Choroid plexus epithelial cell (primary cell): Measurements from ENCODE around the gene NR4A3.

ENCODE experiments used
- DNase-seq: peaks from one replicate; pipeline ENCODE4 v3.0.0-alpha.2; 2010; ENCODE audit warnings: low read depth
- H3K4me3 ChIP-seq: 2 replicates; pipeline ENCODE4 v1.5.1; 2011; ENCODE audit warnings: low read depth, mild to moderate bottlenecking, control low read depth, low read length, moderate library complexity
- TF ChIP-seq, protein P1 (sequence below): conservative IDR thresholded peaks from 2 replicates; pipeline ENCODE4 v1.5.1; 2011; ENCODE audit warnings: low read depth, mild to moderate bottlenecking, control low read depth, inconsistent platforms, low read length, moderate library complexity

NR4A3 gene

DNA sequence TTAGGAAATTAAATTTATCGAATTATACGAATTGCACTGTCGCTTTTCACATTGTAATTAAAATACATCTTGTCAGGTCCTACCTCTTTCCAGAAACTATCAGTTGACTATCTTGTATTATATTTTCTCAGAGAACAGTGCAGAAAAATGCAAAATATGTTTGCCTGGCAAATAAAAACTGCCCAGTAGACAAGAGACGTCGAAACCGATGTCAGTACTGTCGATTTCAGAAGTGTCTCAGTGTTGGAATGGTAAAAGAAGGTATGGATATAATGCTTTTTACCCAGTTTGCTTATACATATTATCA is 10.8 kb downstream of the NR4A3 start:
- no peak overlapping the region for H3K4me3 ChIP-seq
- TF ChIP-seq, protein P1, sequence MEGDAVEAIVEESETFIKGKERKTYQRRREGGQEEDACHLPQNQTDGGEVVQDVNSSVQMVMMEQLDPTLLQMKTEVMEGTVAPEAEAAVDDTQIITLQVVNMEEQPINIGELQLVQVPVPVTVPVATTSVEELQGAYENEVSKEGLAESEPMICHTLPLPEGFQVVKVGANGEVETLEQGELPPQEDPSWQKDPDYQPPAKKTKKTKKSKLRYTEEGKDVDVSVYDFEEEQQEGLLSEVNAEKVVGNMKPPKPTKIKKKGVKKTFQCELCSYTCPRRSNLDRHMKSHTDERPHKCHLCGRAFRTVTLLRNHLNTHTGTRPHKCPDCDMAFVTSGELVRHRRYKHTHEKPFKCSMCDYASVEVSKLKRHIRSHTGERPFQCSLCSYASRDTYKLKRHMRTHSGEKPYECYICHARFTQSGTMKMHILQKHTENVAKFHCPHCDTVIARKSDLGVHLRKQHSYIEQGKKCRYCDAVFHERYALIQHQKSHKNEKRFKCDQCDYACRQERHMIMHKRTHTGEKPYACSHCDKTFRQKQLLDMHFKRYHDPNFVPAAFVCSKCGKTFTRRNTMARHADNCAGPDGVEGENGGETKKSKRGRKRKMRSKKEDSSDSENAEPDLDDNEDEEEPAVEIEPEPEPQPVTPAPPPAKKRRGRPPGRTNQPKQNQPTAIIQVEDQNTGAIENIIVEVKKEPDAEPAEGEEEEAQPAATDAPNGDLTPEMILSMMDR: no peak
- no peak for DNase-seq

DNA sequence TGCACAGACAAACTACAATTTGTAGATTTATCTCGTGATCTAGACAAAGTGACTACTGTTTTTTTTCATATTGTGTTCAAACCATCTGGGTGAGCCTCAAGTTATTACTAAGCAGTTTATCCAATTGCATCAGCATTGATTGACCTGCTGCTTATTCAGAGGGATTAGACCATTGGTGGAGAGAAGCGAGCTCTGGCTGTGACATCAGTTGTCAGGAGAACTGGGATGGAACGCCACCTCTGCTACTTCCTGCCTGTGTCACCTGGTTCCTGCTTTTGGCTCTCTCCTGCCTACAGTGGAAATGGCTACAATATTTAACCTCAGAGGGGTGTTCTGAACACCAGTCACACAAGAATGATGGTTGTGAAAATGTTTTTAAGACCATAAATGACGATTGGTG is 12.1 kb downstream of the NR4A3 start:
- TF ChIP-seq, protein P1: no peak
- no peak for DNase-seq

DNA sequence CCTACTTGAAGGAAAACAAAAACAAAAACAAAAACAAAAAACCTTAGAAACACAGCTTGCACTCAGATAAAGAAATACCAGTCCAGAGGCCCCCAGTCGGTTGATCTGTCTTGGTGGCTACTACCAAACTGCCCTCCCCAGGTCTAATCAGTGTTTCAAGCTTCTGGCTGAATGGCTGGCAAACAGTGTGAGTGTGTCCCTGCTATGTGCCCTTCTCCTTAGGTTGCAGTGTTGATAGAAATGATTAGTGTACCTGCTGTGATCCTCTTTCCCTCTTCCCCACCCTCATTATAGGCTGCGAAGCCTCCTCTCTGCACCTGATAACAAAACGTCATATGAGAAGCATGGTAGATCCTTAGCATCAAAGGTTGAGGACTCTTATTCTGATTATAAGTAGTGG is 12.8 kb downstream of the NR4A3 start:
- no peak overlapping the region for H3K4me3 ChIP-seq
- TF ChIP-seq, protein P1: no peak
- DNase-seq: no peak

More for the DNA sequence above, 12.1 kb downstream of the NR4A3 start:
- no peak overlapping the region for H3K4me3 ChIP-seq

- no peak overlapping the region for H3K4me3 ChIP-seq
- TF ChIP-seq, protein P1: no peak
- DNase-seq: no peak
These were observed 13.5 kb downstream of the NR4A3 start for GRCh38 chr9:99835142-99835541.

DNA sequence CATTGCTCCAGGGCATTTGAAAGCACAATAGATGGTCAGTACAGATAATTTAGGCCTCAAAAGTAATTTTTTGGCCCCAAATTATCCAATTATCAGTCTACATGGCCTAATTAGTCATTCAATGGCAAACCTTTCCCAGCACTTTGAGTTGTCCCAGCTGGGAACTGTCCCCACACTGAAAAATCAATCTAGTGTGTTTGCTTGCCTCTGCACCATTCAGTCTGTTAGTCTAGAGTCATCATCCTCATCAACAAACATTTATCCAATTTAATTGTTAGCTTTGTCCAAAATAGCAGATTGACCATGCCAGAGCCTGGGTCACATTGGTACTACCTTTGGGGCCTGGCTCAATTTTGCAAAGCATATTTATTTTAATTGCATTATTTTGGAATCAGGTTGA is 13.9 kb downstream of the NR4A3 start:
- no peak for DNase-seq
- H3K4me3 ChIP-seq: no peak overlapping the region
- TF ChIP-seq, protein P1: no peak

DNA sequence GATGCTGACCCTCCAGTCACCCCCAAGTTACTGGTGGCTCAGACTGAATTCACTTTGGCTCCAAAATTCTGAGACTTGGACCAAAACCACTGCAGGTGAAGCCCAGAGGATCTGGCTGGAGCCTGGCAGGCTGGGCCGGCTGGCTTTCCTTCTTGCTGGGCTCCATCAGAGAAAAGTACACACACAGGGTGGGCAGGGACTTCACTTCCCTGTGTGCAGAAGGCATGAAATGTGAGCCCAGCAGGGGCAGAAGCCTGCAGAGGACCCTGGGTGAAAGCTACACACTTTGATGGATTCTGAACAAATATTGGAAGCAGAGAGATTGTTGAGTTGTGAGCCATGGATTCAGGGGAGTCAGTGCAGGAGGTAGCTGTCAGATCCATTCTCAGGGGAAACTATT is 18.4 kb downstream of the NR4A3 start:
- no peak for DNase-seq
- H3K4me3 ChIP-seq: no peak overlapping the region
- TF ChIP-seq, protein P1: no peak

DNA sequence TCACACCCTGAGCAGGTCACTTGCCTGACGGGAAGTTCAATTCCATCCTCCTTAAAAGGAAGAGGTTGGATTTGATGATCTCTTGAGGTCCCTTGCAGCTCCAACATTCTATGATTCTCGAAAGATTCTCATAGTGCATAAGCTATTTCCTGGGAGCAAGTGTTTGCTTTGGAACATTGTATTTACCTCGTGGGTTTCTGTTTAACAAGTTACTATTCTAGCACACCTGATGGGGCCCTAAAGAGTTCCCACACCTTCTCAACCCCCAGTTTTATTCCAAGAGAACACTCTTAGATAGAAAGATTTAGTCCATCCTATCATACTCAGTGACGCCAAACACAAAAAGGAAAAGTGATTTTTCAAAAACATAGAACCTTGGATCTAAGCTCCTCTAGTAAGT is 23.4 kb downstream of the NR4A3 start:
- TF ChIP-seq, protein P1: no peak
- no peak for DNase-seq
- H3K4me3 ChIP-seq: no peak overlapping the region
